NCI-H128 (cell line): Measurements from ENCODE around the gene ICE2.

ENCODE experiments used
- DNase-seq: peaks from one replicate; lab custom pipeline; 2025; ENCODE audit not compliant: unreplicated experiment; lab: John Stamatoyannopoulos, UW

The ICE2 gene

GRCh38 chr15:60478566-60479360 is at the start of gene ICE2:
ICE2 (minus strand) TSS chr15:60479142; CDS start chr15:60477977, 1,165 bp downstream.
- peak; percentile 74 for DNase-seq

- no peak for DNase-seq
Measured at GRCh38 chr15:60528530-60528929, 49.6 kb upstream of the ICE2 start.

GRCh38 chr15:60527456-60527855 is 48.5 kb upstream of the ICE2 start:
- no peak for DNase-seq

- DNase-seq, result no peak
Measured at GRCh38 chr15:60526127-60526616, 47.2 kb upstream of the ICE2 start.

- no peak for DNase-seq
Measured at GRCh38 chr15:60525341-60526039, 46.5 kb upstream of the ICE2 start.

GRCh38 chr15:60523056-60523455 is 44.1 kb upstream of the ICE2 start:
- DNase-seq, result no peak

- DNase-seq, result peak; percentile 6
Measured at GRCh38 chr15:60520825-60521368, 42.0 kb upstream of the ICE2 start.

- DNase-seq, result no peak
Measured at GRCh38 chr15:60520013-60520824, 41.3 kb upstream of the ICE2 start.

- no peak for DNase-seq
Measured at GRCh38 chr15:60519218-60519617, 40.3 kb upstream of the ICE2 start.

GRCh38 chr15:60518511-60518910 is 39.6 kb upstream of the ICE2 start:
- DNase-seq, result no peak

GRCh38 chr15:60514261-60514881 is 35.4 kb upstream of the ICE2 start:
- no peak for DNase-seq

GRCh38 chr15:60513676-60514075 is 34.7 kb upstream of the ICE2 start:
- no peak for DNase-seq

- no peak for DNase-seq
Measured at GRCh38 chr15:60512937-60513336, 34.0 kb upstream of the ICE2 start.

- DNase-seq, result no peak
Measured at GRCh38 chr15:60511351-60512031, 32.5 kb upstream of the ICE2 start.

GRCh38 chr15:60510006-60510405 is 31.1 kb upstream of the ICE2 start:
- DNase-seq, result no peak

GRCh38 chr15:60509470-60509869 is 30.5 kb upstream of the ICE2 start:
- no peak for DNase-seq

GRCh38 chr15:60508442-60508841 is 29.5 kb upstream of the ICE2 start:
- DNase-seq, result no peak

- no peak for DNase-seq
Measured at GRCh38 chr15:60507596-60508424, 28.9 kb upstream of the ICE2 start.

- DNase-seq, result no peak
Measured at GRCh38 chr15:60496853-60497252, 17.9 kb upstream of the ICE2 start.
